HCT116 (cell line): ENCODE results near the gene AGPAT3. TPM values are rescaled to one million over a fixed set of nuclear protein-coding genes. Genes with fewer than 3 reads are reported as not detected.

Source experiments
- ATAC-seq: fragments of 200-7000 bp; cut with Tn5 transposase; 2 replicates; pipeline ENCODE4 v1.9.1; 2020; ENCODE audit warnings: mild to moderate bottlenecking, moderate library complexity
- BruUV-seq: library from RNA; stranded (reverse); fragments of 400-500 nt; replicated peaks from 2 replicates; lab custom pipeline; 2021; lab: Mats Ljungman, UMichigan
- CTCF ChIA-PET: fragments of 300-600 bp; sonication (Branson Sonifier 250); formaldehyde crosslinking; loops from one replicate; lab custom pipeline; 2021; ENCODE audit warnings: antibody characterized with exemption; lab: Charles Lee
- POLR2A ChIA-PET: fragments of 300-600, 350-600 bp; sonication (Branson Sonifier 250); formaldehyde crosslinking; loops from one replicate; lab custom pipeline; 2021; ENCODE audit warnings: antibody characterized with exemption; lab: Charles Lee
- RAD21 ChIA-PET, 2 experiments: fragments of 300-600 bp; sonication (Branson Sonifier 250); formaldehyde crosslinking; loops; one replicate each; lab custom pipeline; 2023; ENCODE audit warnings: low total read pairs in 2 of 2; ENCODE audit not compliant: uncharacterized antibody in 2 of 2, unreplicated experiment in 2 of 2, low non-redundant PET in 1 of 2; lab: Charles Lee
- DNase-seq: peaks from one replicate; pipeline ENCODE4 v3.0.0-alpha.2; 2010; ENCODE audit warnings: low read depth, low spot score
- H2AFZ ChIP-seq: fragments of 200-600 bp; shearing (Covaris generic), sonication (generic); 2 replicates; pipeline ENCODE4 v1.6.1; 2017; ENCODE audit warnings: low read depth, mixed run types, mixed read lengths, antibody characterized with exemption, low read length; ENCODE audit not compliant: poor library complexity, severe bottlenecking
- H3K27ac ChIP-seq: 2 replicates; pipeline ENCODE4 v1.5.1; 2012; ENCODE audit warnings: low read depth, low read length
- H3K27me3 ChIP-seq: fragments of 200-600 bp; sonication (generic); 2 replicates; pipeline ENCODE4 v1.6.1; 2016; ENCODE audit warnings: mixed run types, low read length, mixed read lengths; ENCODE audit not compliant: insufficient read depth
- H3K36me3 ChIP-seq, 2 experiments: fragments of 200-500 bp in 1 of 2; fragments of 200-600 bp in 1 of 2; sonication (Bioruptor generic) in 1 of 2; sonication (generic) in 1 of 2; 2 replicates each; pipeline versions ENCODE4 v1.5.1 to v1.6.1; 2014 to 2016; ENCODE audit warnings: low read length in 2 of 2, inconsistent platforms in 1 of 2, mixed read lengths in 1 of 2, mixed run types in 1 of 2; ENCODE audit not compliant: insufficient read depth in 2 of 2, control insufficient read depth in 1 of 2
- H3K4me1 ChIP-seq, 2 experiments: fragments of 200-600 bp in 1 of 2; sonication (generic) in 1 of 2; 2 replicates each; pipeline versions ENCODE4 v1.5.1 to v1.6.1; 2012 to 2017; ENCODE audit warnings: low read length in 2 of 2, inconsistent platforms in 1 of 2, mild to moderate bottlenecking in 1 of 2, mixed read lengths in 1 of 2, mixed run types in 1 of 2, moderate library complexity in 1 of 2; ENCODE audit not compliant: insufficient read depth in 2 of 2, control insufficient read depth in 1 of 2
- H3K4me2 ChIP-seq: fragments of 200-600 bp; sonication (generic); 2 replicates; pipeline ENCODE4 v1.6.1; 2017; ENCODE audit warnings: mixed run types, low read length, mixed read lengths
- H3K4me3 ChIP-seq, 2 experiments: fragments of 200-600 bp in 1 of 2; sonication (generic) in 1 of 2; replicated peaks in 1 of 2; 2 replicates each; pipeline ENCODE4 v1.5.1; 2011 to 2016; ENCODE audit warnings: low read length in 2 of 2, control low read depth in 1 of 2, low read depth in 1 of 2, mild to moderate bottlenecking in 1 of 2, mixed read lengths in 1 of 2, mixed run types in 1 of 2
- H3K79me2 ChIP-seq: fragments of 200-600 bp; sonication (generic); 2 replicates; pipeline ENCODE4 v1.6.1; 2017; ENCODE audit warnings: mild to moderate bottlenecking, mixed run types, low read length, moderate library complexity, mixed read lengths; ENCODE audit not compliant: insufficient read depth
- H3K9ac ChIP-seq: fragments of 200-600 bp; sonication (generic); 2 replicates; pipeline ENCODE4 v1.6.1; 2016; ENCODE audit warnings: low read length, mixed read lengths
- H3K9me2 ChIP-seq: fragments of 200-600 bp; sonication (generic), shearing (Covaris generic); 2 replicates; pipeline ENCODE4 v1.6.1; 2017; ENCODE audit warnings: mixed run types, mild to moderate bottlenecking, moderate library complexity; ENCODE audit not compliant: insufficient read depth
- H3K9me3 ChIP-seq, 2 experiments: fragments of 200-500 bp in 1 of 2; fragments of 200-600 bp in 1 of 2; sonication (Bioruptor generic) in 1 of 2; sonication (generic) in 1 of 2; 2 replicates each; pipeline ENCODE4 v1.6.1; 2014 to 2017; ENCODE audit warnings: low read length in 2 of 2, mixed read lengths in 2 of 2, inconsistent platforms in 1 of 2, low read depth in 1 of 2, mild to moderate bottlenecking in 1 of 2, mixed run types in 1 of 2, moderate library complexity in 1 of 2; ENCODE audit not compliant: control insufficient read depth in 1 of 2, insufficient read depth in 1 of 2
- H4K20me1 ChIP-seq: fragments of 200-600 bp; sonication (generic), shearing (Covaris generic); 2 replicates; pipeline ENCODE4 v1.6.1; 2017; ENCODE audit warnings: mixed run types, mild to moderate bottlenecking, moderate library complexity; ENCODE audit not compliant: insufficient read depth
- ATF3 ChIP-seq: IDR thresholded peaks from 2 replicates; pipeline ENCODE4 v1.6.1; 2012
- CEBPB ChIP-seq: IDR thresholded peaks from 2 replicates; pipeline ENCODE4 v1.6.1; 2012; ENCODE audit warnings: low read depth
- EGR1 ChIP-seq: IDR thresholded peaks from 2 replicates; pipeline ENCODE4 v1.6.1; 2012; ENCODE audit warnings: low read depth
- ELF1 ChIP-seq: IDR thresholded peaks from 2 replicates; pipeline ENCODE4 v1.6.1; 2012; ENCODE audit warnings: low read depth, borderline replicate concordance
- EZH2phosphoT487 ChIP-seq: fragments of 200-600 bp; IDR thresholded peaks from 2 replicates; pipeline ENCODE4 v1.6.1; 2018; ENCODE audit warnings: antibody characterized with exemption, borderline replicate concordance
- FOSL1 ChIP-seq: IDR thresholded peaks from 2 replicates; pipeline ENCODE4 v1.6.1; 2012; ENCODE audit warnings: low read depth
- POLR2A ChIP-seq: IDR thresholded peaks from 2 replicates; pipeline ENCODE4 v1.7.0; 2011; ENCODE audit warnings: borderline replicate concordance; ENCODE audit not compliant: insufficient read depth, insufficient read length; ENCODE audit errors: extremely low read depth
- POLR2AphosphoS5 ChIP-seq: IDR thresholded peaks from 2 replicates; pipeline ENCODE4 v1.6.1; 2011; ENCODE audit warnings: mild to moderate bottlenecking, low read depth, low read length, moderate library complexity
- RAD21 ChIP-seq: IDR thresholded peaks from 2 replicates; pipeline ENCODE4 v1.6.1; 2012; ENCODE audit warnings: low read depth, mild to moderate bottlenecking
- REST ChIP-seq: IDR thresholded peaks from 2 replicates; pipeline ENCODE4 v1.6.1; 2012; ENCODE audit warnings: low read depth
- SIN3A ChIP-seq: IDR thresholded peaks from 2 replicates; pipeline ENCODE4 v1.6.1; 2012; ENCODE audit warnings: low read depth
- SP1 ChIP-seq: IDR thresholded peaks from 2 replicates; pipeline ENCODE4 v1.6.1; 2012; ENCODE audit warnings: low read depth
- SRF ChIP-seq: IDR thresholded peaks from 2 replicates; pipeline ENCODE4 v1.6.1; 2012; ENCODE audit warnings: low read depth
- TCF7L2 ChIP-seq: IDR thresholded peaks from 2 replicates; pipeline ENCODE4 v1.7.0; 2011; ENCODE audit warnings: borderline replicate concordance, inconsistent platforms; ENCODE audit not compliant: insufficient read depth, insufficient read length; ENCODE audit errors: extremely low read depth
- YY1 ChIP-seq: IDR thresholded peaks from 2 replicates; pipeline ENCODE4 v1.6.1; 2011; ENCODE audit warnings: low read length, low read depth, moderate library complexity, mild to moderate bottlenecking; ENCODE audit not compliant: insufficient replicate concordance; ENCODE audit errors: extremely low read depth
- ZFX ChIP-seq: fragments of 450-650 bp; IDR thresholded peaks from 2 replicates; pipeline ENCODE4 v1.6.1; 2017
- ZNF274 ChIP-seq: fragments of 200-500 bp; sonication (Bioruptor generic); IDR thresholded peaks from 2 replicates; pipeline ENCODE4 v1.6.1; 2014; ENCODE audit warnings: mild to moderate bottlenecking, low read depth, low read length, inconsistent platforms
- intact Hi-C: fragments of 100-400 bp; cut with micrococcal nuclease; formaldehyde crosslinking; loops from 2 replicates; pipeline ENCODE4 v1.10.0; 2022
- total RNA-seq: library from RNA; stranded (reverse); gene quantifications from one replicate; pipeline ENCODE4 v1.2.1, GENCODE V29; 2021; ENCODE audit not compliant: unreplicated experiment
- TF ChIP-seq, protein P1 (sequence below): IDR thresholded peaks from 2 replicates; pipeline ENCODE4 v1.6.1; 2012

The AGPAT3 gene
- total RNA-seq, 1 experiment from 2014 or later = 54.1 TPM

DNA sequence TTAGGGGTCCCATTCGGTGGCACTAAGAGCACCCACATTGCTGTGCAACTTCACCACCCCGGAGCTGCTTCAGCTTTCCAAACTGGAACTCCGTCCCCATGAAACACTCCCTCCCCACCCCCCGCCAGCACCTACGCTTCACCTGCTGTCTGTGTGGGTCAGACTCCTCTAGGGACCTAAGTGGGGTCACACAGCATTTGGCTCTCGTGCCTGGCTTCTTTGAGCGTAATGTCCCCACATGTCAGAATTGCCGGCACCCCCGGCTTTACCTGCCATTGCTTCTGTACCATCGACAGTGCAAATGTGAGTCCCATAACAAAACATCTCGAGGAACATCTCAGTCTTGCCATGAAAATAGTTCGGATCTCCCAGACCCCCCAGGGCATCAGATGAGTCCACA, 35.9 kb upstream of the AGPAT3 start:
- no peak overlapping the region for H2AFZ ChIP-seq
- H3K27me3 ChIP-seq = no peaks in the 10 kb centered on the region
- H3K4me1 ChIP-seq = peaks cover 0 to 22% of the 10 kb centered on the region in 2 experiments; a peak in 2 of 4 replicates
- DNase-seq (no peak), ATAC-seq (no peak)
- H3K27ac ChIP-seq = no peak overlapping the region
- intact Hi-C loops = no loop called here
- TF ChIP-seq CEBPB (no peak), EGR1 (no peak), FOSL1 (no peak), POLR2A (no peak), SRF (no peak), POLR2AphosphoS5 (no peak), YY1 (no peak), ATF3 (no peak), RAD21 (no peak), SP1 (no peak), SIN3A (no peak), REST (no peak), ZFX (no peak), ZNF274 (no peak), EZH2phosphoT487 (no peak), ELF1 (no peak), TCF7L2 (no peak)
- TF ChIP-seq, protein P1, sequence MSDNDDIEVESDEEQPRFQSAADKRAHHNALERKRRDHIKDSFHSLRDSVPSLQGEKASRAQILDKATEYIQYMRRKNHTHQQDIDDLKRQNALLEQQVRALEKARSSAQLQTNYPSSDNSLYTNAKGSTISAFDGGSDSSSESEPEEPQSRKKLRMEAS = no peak
- no peak overlapping the region for H3K4me2 ChIP-seq
- ChIA-PET CTCF (no interaction called here), RAD21 (no interaction called here), POLR2A (no interaction called here)
- H3K9me3 ChIP-seq = no peaks in the 10 kb centered on the region
- no peak overlapping the region for H3K9ac ChIP-seq
- H3K4me3 ChIP-seq = no peak overlapping the region
- no peaks in the 10 kb centered on the region for H3K36me3 ChIP-seq
- no TSS peak for BruUV-seq
- H3K9me2 ChIP-seq = no peaks in the 10 kb centered on the region
- H4K20me1 ChIP-seq = no peaks in the 10 kb centered on the region
- H3K79me2 ChIP-seq = no peaks in the 10 kb centered on the region
